Right cardiac atrium (tissue), 5 donors: ENCODE results near the gene ZNF726. TPM values are rescaled to one million over a fixed set of nuclear protein-coding genes. Genes with fewer than 3 reads are reported as not detected.
A peak's percentile ranks its signal among the peaks of the same experiment; 100 is the strongest.
"Not testable (repeated sequence)": the region's sequence is repeated elsewhere in the genome, so short reads cannot be mapped to it uniquely, and the experiment has no call there.

ENCODE experiments used
- ATAC-seq, 2 donors: fragments of 200-7000 bp; cut with Tn5 transposase; one replicate each; pipeline versions ENCODE4 v1.8.0 to v1.9.1; 2020; ENCODE audit warnings: moderate library complexity in 2 of 2, mild to moderate bottlenecking in 1 of 2
- DNase-seq, 3 donors: peaks; one replicate each; pipeline ENCODE4 v3.0.0-alpha.2; 2020
- H3K27ac ChIP-seq: one replicate; pipeline ENCODE4 v1.5.1; 2013; ENCODE audit warnings: mild to moderate bottlenecking, low read length, control low read depth, moderate library complexity
- H3K27me3 ChIP-seq: one replicate; pipeline ENCODE4 v1.6.1; 2013; ENCODE audit not compliant: control insufficient read depth, insufficient read depth
- H3K4me1 ChIP-seq: one replicate; pipeline ENCODE4 v1.6.1; 2013; ENCODE audit warnings: low read length; ENCODE audit not compliant: control insufficient read depth, insufficient read depth
- H3K4me3 ChIP-seq: one replicate; pipeline ENCODE4 v1.5.1; 2013; ENCODE audit warnings: low read length, control low read depth
- H3K9me3 ChIP-seq: one replicate; pipeline ENCODE4 v1.6.1; 2013; ENCODE audit warnings: low read length; ENCODE audit not compliant: control insufficient read depth
- WGBS: extraction: QIAGEN DNeasy Blood & Tissue Kit; methylation state at CpG from one replicate; pipeline ENCODE4 v1.1.7; 2013; 5-methylcytosine and 5-hydroxymethylcytosine counted together
- intact Hi-C, 4 donors: fragments of 100-400 bp; cut with DNase I; formaldehyde crosslinking; loops; one replicate each; pipeline versions ENCODE4 v1.11.0 to v1.14.0; 2022 to 2023
- polyA plus RNA-seq: library from polyadenylated mRNA; stranded (reverse); fragments of 200-250 nt; gene quantifications from one replicate; pipeline ENCODE4 v1.2.3, GENCODE V29; 2013
- total RNA-seq, 4 donors: library from RNA; stranded (reverse); fragmentation: NEBNext Ultra II Directional; extraction: Animal tissue kit (Norgen Biotek cat#: 25700); gene quantifications; one replicate each; pipeline ENCODE4 v1.2.1, GENCODE V29; 2021
- donor health status: healthy with polysubstance abuse.
- donor health status: DM: no; HTN: yes; CAD: no.
- donor health status: DM: no; HTN: no; CAD: no.
- donor health status: DM: no; HTN: yes; CAD: no; lungs with severe emphysema.
- donor health status: DM: yes; HTN: yes; CAD: no.

ZNF726 gene
- total and polyA plus RNA-seq, 5 donors: 0.17 to 0.51 (median 0.41) TPM

DNA sequence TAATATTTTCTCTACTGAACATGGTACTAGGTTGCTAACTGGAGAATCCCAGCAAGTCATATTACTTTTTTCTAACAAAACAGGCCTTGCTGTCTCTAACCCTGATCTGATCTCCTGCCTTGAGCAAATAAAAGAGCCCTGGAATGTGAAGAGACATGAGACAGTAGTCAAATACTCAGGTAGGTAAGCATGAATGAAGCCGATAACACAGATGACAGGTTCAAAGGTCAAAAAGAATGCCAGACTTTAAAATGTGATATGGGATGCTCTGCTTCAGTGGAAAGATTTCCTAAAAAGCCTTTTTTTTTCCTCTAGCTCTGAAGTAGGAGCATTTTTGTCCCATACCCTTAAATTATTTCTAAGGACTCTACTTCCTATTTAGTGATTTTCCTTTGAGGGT is 28.7 kb downstream of the ZNF726 start:
- DNase-seq (no peak), ATAC-seq (no peak)
- H3K27me3 ChIP-seq: no peaks in the 10 kb centered on the region
- H3K27ac ChIP-seq: no peak overlapping the region
- WGBS: 98% methylated on average over 1 of the region's 1 CpG
- H3K4me1 ChIP-seq: no peaks in the 10 kb centered on the region
- no peaks in the 10 kb centered on the region for H3K9me3 ChIP-seq
- intact Hi-C loops: no loop called here
- no peak overlapping the region for H3K4me3 ChIP-seq

DNA sequence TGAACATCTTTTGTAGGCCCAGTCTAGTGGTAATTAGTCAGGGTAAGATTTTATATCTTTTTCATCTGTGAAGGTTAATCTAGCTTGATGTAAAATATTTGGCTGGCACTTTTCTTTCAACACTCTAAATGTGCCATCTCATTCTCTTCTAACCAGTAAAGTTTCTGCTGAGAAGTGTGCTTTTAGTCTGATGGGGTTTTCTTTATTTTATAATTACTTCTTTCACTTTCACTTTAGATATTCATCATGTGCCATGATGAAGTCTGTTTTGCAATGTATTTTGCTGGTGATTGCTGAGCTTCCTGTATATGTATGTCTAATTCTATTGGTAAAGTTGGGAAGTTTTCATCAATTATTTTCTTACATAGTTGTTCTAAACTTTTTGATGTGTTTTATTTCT is 31.9 kb downstream of the ZNF726 start:
- no peaks in the 10 kb centered on the region for H3K9me3 ChIP-seq
- H3K27me3 ChIP-seq: no peaks in the 10 kb centered on the region
- H3K4me1 ChIP-seq: no peaks in the 10 kb centered on the region
- no peak overlapping the region for H3K27ac ChIP-seq
- intact Hi-C loops: no loop called here
- no peak overlapping the region for H3K4me3 ChIP-seq
- DNase-seq (no peak), ATAC-seq (no peak)

DNA sequence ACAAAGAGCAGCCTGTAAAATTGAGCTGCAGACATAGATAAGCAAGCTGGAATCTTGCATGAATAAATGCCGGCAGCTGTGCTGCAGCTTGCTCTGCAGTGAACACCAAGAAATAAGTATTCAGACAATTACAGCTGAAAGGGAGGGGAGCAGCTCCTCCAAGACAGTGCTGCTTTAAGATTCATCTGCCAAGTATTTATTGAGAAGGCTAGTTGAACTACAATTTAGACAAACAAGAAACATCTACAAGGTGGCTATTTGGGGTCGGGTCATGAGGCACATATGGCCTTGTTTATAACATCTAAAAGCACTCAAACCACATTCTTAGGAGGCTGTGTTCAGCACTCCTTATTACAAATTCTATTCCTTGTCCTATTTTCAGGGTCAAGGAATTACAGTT is 34.9 kb downstream of the ZNF726 start:
- Histone ChIP-seq H3K4me1 (no peaks in the 10 kb centered on the region), H3K27me3 (no peaks in the 10 kb centered on the region), H3K27ac (no peak overlapping the region), H3K4me3 (no peak overlapping the region), H3K9me3 (no peaks in the 10 kb centered on the region)
- intact Hi-C loops: no loop called here
- WGBS: 81% methylated on average over 2 of the region's 2 CpGs
- ATAC-seq (no peak), DNase-seq (no peak)

DNA sequence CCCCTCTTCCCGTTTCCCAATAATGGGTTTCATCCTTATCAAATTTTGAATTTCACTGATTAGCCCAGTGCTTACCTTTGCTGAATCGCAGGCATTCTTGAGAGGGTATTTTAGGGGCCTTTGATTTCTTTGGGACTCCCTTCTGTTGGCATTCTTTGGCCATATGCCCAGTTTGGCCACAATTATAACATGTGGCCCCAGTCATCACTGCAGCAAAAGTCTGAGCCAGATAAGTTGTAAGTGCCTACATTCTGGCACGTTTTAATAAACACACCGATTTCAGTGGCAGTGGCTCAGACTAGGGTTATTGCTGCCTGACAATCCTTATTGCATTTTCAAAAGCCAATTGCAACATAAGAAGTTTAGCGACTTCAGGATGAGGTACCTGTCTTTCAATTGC is 41.4 kb downstream of the ZNF726 start:
- no peaks in the 10 kb centered on the region for H3K9me3 ChIP-seq
- WGBS: 74% methylated on average over 5 of the region's 5 CpGs
- intact Hi-C loops: no loop called here
- no peaks in the 10 kb centered on the region for H3K4me1 ChIP-seq
- ATAC-seq (no peak), DNase-seq (no peak)
- no peaks in the 10 kb centered on the region for H3K27me3 ChIP-seq
- no peak overlapping the region for H3K4me3 ChIP-seq
- H3K27ac ChIP-seq: no peak overlapping the region

DNA sequence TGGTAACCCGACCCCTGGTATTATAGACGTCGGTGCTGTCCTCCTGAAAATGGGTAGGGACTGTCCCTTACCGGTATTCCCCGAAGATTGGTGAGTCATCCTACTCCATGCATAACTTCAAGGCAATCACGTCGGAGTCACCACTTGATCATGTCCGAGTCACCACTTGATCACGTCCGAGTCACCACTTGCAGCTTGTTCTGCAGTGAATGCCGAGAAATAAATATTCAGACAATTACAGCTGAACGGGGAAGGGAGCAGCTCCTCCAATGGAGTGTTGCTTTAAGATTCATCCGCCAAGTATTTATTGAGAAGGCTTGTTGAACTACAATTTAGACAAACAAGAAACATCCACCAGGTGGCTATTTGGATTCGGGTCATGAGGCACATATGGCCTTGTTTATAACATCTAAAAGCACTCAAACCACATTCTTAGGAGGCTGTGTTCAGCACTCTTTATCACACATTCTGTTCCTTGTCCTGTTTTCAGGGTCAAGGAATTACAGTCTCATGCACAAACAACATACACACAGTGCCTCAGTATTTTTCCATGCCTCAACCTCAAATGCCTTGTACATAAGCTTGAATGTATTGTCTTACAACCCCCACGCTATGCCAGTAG is 43.1 kb downstream of the ZNF726 start:
- Histone ChIP-seq H3K4me1 (no peaks in the 10 kb centered on the region), H3K27me3 (no peaks in the 10 kb centered on the region), H3K27ac (no peak overlapping the region), H3K4me3 (no peak overlapping the region), H3K9me3 (no peaks in the 10 kb centered on the region)
- no peak for DNase-seq
- intact Hi-C loops: no loop called here
- ATAC-seq: no peak
- WGBS: 88% methylated on average over 15 of the region's 15 CpGs

DNA sequence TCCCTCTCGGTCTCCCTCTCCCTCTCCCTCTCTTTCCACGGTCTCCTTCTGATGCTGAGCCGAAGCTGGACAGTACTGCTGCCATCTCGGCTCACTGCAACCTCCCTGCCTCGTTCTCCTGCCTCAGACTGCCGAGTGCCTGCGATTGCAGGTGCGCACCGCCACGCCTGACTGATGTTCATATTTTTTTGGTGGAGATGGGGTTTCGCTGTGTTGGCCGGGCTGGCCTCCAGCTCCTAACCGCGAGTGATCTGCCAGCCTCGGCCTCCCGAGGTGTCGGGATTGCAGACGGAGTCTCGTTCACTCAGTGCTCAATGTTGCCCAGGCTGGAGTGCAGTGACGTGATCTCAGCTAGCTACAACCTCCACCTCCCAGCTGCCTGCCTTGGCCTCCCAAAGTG is 48.7 kb downstream of the ZNF726 start:
- H3K4me1 ChIP-seq, H3K4me3 ChIP-seq, intact Hi-C loops, H3K9me3 ChIP-seq, ATAC-seq, DNase-seq, H3K27me3 ChIP-seq, H3K27ac ChIP-seq: not testable (repeated sequence)
- WGBS: 91% methylated on average over 20 of the region's 20 CpGs

DNA sequence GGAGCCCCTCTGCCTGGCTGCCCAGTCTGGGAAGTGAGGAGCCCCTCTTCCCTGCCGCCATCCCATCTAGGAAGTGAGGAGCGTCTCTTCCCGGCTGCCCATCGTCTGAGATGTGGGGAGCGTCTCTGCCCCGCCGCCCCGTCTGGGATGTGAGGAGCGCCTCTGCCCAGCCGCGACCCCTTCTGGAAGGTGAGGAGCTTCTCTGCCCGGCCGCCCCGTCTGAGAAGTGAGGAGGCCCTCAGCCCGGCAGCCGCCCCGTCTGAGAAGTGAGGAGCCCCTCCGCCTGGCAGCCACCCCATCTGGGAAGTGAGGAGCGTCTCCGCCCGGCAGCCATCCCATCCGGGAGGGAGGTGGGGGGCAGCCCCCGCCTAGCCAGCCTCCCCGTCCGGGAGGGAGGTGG is 49.2 kb downstream of the ZNF726 start:
- peak in 1 of 3 donors; percentile 46 for DNase-seq
- intact Hi-C loops: not testable (repeated sequence)
- WGBS: 94% methylated on average over 25 of the region's 25 CpGs

DNA sequence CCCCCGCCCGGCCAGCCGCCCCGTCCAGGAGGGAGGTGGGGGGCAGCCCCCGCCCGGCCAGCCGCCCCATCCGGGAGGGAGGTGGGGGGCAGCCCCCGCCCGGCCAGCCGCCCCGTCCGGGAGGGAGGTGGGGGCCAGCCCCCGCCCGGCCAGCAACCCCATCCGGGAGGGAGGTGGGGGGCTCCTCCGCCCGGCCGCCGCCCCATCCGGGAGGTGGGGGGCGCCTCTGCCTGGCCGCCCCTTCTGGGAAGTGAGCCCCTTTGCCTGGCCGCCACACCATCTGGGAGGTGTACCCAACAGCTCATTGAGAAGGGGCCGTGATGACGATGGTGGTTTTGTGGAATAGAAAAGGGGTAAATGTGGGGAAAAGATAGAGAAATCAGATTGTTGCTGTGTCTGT is 49.6 kb downstream of the ZNF726 start:
- WGBS: 92% methylated on average over 22 of the region's 26 CpGs
- intact Hi-C loops, H3K27me3 ChIP-seq, H3K4me1 ChIP-seq, H3K9me3 ChIP-seq, ATAC-seq, DNase-seq, H3K27ac ChIP-seq, H3K4me3 ChIP-seq: not testable (repeated sequence)

More for the DNA sequence above, 49.2 kb downstream of the ZNF726 start:
- H3K4me3 ChIP-seq, H3K27ac ChIP-seq, ATAC-seq, H3K4me1 ChIP-seq, H3K27me3 ChIP-seq, H3K9me3 ChIP-seq: not testable (repeated sequence)

DNA sequence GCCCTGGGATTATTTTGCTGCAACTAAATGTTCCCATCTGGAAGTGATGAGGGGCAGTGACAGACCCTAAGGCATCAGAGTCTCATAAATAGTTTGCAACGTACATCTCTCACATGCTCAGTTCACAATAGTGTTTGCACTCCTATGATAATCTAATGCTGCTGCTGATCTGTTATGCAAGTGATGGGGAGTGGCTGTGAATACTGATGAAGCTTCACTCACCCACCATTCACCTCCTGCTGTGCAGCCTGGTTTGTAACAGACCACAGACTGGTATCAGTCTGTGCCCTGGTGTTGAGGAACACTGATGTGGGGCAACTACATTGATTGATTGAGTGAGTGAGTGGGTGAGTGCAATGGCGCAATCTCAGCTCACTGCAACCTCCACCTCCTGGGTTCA is 54.9 kb downstream of the ZNF726 start:
- ATAC-seq (no peak), DNase-seq (no peak)
- H3K4me3 ChIP-seq: no peak overlapping the region
- no peaks in the 10 kb centered on the region for H3K4me1 ChIP-seq
- intact Hi-C loops: loop anchor here in 2 of 4 donors (2.0 to 5.0 kb wide), 2 partner anchors 97 kb away; no protein-coding TSS in a partner anchor
- H3K9me3 ChIP-seq: no peaks in the 10 kb centered on the region
- no peak overlapping the region for H3K27ac ChIP-seq
- 69% methylated on average over 2 of the region's 2 CpGs for WGBS
- H3K27me3 ChIP-seq: no peaks in the 10 kb centered on the region

DNA sequence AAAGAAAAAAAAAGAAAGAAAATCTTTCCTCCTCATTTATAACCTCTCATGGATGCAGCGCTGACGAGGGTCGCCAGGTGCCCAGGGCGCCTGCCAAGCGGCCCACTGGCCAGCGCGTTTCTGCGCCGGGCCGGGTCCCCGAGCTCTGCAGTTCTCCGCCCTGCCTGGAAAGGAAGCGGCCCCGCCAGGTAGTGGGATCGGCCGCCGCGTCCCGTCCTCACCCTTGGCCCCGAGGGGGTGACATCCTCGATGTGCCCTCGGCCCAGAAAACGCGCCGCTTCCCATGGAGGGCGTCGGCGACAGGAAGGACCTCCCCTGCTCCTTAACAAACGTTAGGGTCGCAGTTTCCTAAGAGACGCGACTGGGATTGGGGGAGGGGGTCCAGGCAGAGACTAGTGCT is 56.9 kb downstream of the ZNF726 start:
- WGBS: 1% methylated on average over 32 of the region's 32 CpGs
- peak in 1 of 3 donors; percentile 33 for DNase-seq
- Histone ChIP-seq H3K27ac (no peak overlapping the region), H3K27me3 (no peaks in the 10 kb centered on the region), H3K9me3 (no peaks in the 10 kb centered on the region), H3K4me1 (no peaks in the 10 kb centered on the region), H3K4me3 (peak overlapping the region; percentile 21)
- intact Hi-C loops: no loop called here
- no peak for ATAC-seq

DNA sequence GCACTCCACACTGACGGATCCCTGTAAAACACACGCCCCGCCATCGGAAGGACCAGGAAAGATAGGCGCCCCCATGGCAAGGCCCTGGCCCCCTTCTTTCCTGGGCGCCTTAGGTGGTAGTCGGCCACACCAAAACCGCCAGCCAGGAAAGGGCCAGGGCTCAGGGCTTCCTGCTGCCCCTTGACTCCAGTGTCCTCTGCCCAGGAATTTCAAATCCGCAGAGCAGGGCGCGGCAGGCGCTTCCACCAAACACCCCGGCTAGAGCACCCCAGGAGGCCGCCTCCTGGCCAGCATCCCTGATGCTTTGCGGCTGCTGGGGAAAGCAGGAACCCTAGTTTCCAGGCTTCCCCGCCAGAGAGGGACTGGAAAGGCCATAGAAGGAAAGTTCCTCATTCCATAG is 57.5 kb downstream of the ZNF726 start:
- H3K9me3 ChIP-seq: no peaks in the 10 kb centered on the region
- WGBS: 13% methylated on average over 16 of the region's 16 CpGs
- intact Hi-C loops: no loop called here
- no peaks in the 10 kb centered on the region for H3K27me3 ChIP-seq
- H3K4me1 ChIP-seq: no peaks in the 10 kb centered on the region
- DNase-seq (no peak), ATAC-seq (no peak)
- H3K4me3 ChIP-seq: no peak overlapping the region
- no peak overlapping the region for H3K27ac ChIP-seq

DNA sequence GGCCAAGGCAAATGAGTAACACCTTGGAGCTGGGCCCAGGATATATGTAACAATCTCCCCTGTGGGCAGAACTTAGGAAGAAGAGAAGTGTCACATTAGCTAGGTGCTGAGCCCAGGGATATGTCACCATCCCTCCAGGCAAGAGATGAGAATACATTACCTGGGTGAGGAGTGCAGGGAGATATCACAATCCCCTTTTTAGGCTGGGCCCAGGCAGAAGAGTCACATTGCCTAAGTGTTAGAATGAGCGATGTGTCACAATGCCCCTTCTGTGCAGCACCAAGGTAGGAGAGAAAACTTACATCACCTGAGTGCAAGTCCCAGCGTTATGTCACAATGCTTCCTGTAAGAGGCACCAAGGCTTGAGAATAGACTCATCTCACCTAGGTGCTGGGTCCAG is 60.3 kb downstream of the ZNF726 start:
- H3K27me3 ChIP-seq: no peaks in the 10 kb centered on the region
- H3K9me3 ChIP-seq: no peaks in the 10 kb centered on the region
- intact Hi-C loops: no loop called here
- WGBS: 84% methylated on average over 2 of the region's 2 CpGs
- no peak for DNase-seq
- H3K4me1 ChIP-seq: no peaks in the 10 kb centered on the region
- no peak overlapping the region for H3K4me3 ChIP-seq
- H3K27ac ChIP-seq: no peak overlapping the region
- ATAC-seq: no peak
